ENCODE results near the gene ELMO1. TPM values are rescaled to one million over a fixed set of nuclear protein-coding genes. Genes with fewer than 3 reads are reported as not detected.
"Not testable (repeated sequence)": the region's sequence is repeated elsewhere in the genome, so short reads cannot be mapped to it uniquely, and the experiment has no call there.

The ELMO1 gene
- total and polyA plus RNA-seq, 8 donors: 3.0 to 20.6 (median 6.6) TPM

DNA sequence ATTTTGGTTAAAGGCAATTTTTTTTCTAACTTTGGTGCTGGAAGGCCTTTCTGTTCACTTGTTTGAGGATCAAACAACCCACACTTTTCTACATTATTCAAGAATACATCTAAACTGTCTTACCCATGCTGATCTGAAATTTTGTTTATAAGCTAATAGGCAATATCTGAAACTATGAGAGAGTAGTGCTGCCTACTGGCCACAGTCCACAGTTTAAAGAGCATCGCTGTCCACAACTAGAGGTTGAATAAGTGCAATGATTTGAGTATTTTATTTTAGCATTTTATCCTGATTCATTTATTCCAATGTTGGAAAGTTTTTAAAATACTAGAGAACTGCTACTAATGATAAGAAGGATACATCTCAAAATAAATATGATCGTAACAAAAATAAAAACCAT is 306.9 kb downstream of the ELMO1 start:
- DNase-seq (no peak), ATAC-seq (no peak), FAIRE-seq (no peak)
- 97 to 98% methylated on average over 2 of the region's 2 CpGs for WGBS, 2 donors
- Histone ChIP-seq H3K4me1 (no peaks in the 10 kb centered on the region), H3K27me3 (no peaks in the 10 kb centered on the region), H3K4me3 (no peak overlapping the region), H3K27ac (no peak overlapping the region), H3K9me3 (peaks cover 0 to 4% (median 0%) of the 10 kb centered on the region in 4 donors), H3K36me3 (no peaks in the 10 kb centered on the region)
- intact Hi-C loops (cut with DNase I): no loop called here
- TF ChIP-seq, protein P1, sequence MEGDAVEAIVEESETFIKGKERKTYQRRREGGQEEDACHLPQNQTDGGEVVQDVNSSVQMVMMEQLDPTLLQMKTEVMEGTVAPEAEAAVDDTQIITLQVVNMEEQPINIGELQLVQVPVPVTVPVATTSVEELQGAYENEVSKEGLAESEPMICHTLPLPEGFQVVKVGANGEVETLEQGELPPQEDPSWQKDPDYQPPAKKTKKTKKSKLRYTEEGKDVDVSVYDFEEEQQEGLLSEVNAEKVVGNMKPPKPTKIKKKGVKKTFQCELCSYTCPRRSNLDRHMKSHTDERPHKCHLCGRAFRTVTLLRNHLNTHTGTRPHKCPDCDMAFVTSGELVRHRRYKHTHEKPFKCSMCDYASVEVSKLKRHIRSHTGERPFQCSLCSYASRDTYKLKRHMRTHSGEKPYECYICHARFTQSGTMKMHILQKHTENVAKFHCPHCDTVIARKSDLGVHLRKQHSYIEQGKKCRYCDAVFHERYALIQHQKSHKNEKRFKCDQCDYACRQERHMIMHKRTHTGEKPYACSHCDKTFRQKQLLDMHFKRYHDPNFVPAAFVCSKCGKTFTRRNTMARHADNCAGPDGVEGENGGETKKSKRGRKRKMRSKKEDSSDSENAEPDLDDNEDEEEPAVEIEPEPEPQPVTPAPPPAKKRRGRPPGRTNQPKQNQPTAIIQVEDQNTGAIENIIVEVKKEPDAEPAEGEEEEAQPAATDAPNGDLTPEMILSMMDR (IDR thresholded peaks at IDR 0.05): no peak

DNA sequence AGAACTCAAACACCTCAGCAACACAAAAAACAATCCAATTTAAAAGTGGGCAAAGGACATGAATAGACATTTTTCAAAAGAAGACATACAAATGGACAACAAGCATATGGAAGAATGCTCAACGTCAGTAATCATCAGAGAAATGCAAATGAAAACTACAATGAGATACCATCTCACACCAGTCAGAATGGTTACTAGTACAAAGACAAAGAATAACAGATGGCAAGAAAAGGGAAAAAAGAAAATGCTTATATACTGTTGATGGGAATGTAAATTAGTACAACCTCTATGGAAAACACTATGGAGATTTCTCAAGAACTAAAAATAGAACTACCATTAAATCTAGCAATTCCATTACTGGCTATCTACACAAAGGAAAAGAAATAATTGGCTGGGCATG is 314.8 kb downstream of the ELMO1 start:
- H3K4me1 ChIP-seq; H3K36me3 ChIP-seq; intact Hi-C loops (cut with DNase I): not testable (repeated sequence)

DNA sequence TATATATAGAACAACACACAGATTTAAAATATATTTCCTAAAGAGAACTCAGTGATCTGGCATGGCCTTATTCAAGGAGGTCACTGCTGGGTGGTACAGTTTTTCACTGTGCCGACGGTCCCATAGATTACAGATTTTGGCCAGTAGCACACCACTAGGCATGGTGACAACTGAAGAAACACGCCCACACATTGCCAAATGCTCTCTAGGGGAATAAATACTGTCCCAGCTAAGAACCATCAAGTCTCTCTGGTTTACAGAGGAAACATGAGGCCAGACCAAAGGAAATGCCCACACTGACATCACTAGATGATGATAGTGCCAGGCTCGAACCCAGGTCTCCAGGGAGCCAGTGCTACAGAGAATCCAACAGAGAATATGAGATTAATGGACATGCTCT is 316.8 kb downstream of the ELMO1 start:
- no peak overlapping the region for H3K27ac ChIP-seq
- peaks cover 0 to 9% (median 0%) of the 10 kb centered on the region in 3 donors for H3K4me1 ChIP-seq
- 74 to 77% methylated on average over 4 of the region's 4 CpGs for WGBS, 2 donors
- intact Hi-C loops (cut with DNase I): no loop called here
- no peaks in the 10 kb centered on the region for H3K36me3 ChIP-seq
- no peak for FAIRE-seq
- DNase-seq: no peak
- no peaks in the 10 kb centered on the region for H3K9me3 ChIP-seq
- TF ChIP-seq, protein P1 (IDR thresholded peaks at IDR 0.05): no peak
- H3K4me3 ChIP-seq: no peak overlapping the region
- H3K27me3 ChIP-seq: no peaks in the 10 kb centered on the region
- no peak for ATAC-seq

More for the DNA sequence above, 314.8 kb downstream of the ELMO1 start:
- not testable (repeated sequence) for DNase-seq, H3K9me3 ChIP-seq, H3K27me3 ChIP-seq, H3K4me3 ChIP-seq, H3K27ac ChIP-seq, ATAC-seq, FAIRE-seq
- 95% methylated on average over 1 of the region's 1 CpG for WGBS, 2 donors

DNA sequence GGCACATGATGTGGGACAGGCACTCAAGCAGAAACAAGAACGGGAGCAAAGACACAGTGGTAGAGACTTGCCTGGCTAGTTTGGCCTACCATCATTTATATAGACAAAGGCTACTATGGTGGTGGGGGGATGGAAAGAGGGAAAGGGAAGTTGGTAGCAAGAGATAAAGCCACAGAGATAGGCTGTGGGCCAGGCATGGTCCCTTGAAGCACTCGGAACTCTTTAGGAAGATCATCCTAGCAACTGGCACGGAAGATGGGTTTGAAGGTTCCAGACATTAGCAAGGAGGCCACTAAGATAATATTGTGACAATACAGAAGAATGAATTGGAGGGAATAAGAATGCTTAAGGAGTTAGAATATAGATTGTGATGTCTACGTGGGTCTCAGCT is 319.6 kb downstream of the ELMO1 start:
- FAIRE-seq: no peak
- TF ChIP-seq, protein P1 (IDR thresholded peaks at IDR 0.05): no peak
- ATAC-seq: no peak
- DNase-seq: no peak
- Histone ChIP-seq H3K4me1 (peaks cover 0 to 9% (median 0%) of the 10 kb centered on the region in 3 donors), H3K27ac (no peak overlapping the region), H3K4me3 (no peak overlapping the region), H3K27me3 (no peaks in the 10 kb centered on the region), H3K36me3 (no peaks in the 10 kb centered on the region), H3K9me3 (no peaks in the 10 kb centered on the region)
- intact Hi-C loops (cut with DNase I): no loop called here
- 83 to 88% methylated on average over 4 of the region's 4 CpGs for WGBS, 2 donors

DNA sequence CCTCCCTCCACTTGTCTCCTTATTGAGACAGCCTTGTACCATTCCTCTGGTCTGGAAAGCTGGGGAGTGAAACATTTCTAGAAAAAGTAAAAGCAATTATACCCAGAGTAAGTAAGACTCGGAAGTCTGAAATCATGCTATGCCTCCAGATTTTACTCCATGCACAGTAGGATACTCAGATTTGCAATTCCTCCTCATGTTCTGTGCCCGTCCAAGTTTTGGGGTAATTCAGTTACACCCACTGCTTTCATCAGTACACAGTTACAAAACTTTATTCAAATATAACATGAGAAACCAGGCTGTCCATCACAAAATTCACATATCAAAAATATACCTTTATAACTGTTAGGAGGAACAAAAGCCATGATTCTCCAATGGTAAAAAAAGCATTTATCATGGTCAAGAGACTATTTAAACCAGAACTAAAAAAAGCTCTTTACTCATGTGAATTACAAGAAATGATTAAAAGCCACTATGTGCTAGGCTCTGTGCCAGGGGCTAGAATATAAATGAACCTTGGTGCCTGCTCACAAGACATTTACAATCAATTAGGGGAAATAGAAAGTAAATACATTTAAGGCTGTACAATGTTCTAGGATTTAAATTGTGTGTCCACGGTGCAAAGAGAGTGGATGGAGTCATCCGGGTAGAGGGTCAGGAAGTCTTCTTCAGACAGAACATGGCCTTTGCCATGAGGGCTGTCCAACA is 320.2 kb downstream of the ELMO1 start:
- no peak overlapping the region for H3K4me3 ChIP-seq
- H3K4me1 ChIP-seq: peaks cover 0 to 9% (median 0%) of the 10 kb centered on the region in 3 donors
- no peaks in the 10 kb centered on the region for H3K9me3 ChIP-seq
- ATAC-seq (peak in 3 of 4 donors; percentile 65 to 85 (median 75)), FAIRE-seq (peak; percentile 23), DNase-seq (peak in 1 of 6 donors; percentile 27)
- no peaks in the 10 kb centered on the region for H3K36me3 ChIP-seq
- TF ChIP-seq, protein P1 (IDR thresholded peaks at IDR 0.05): no peak
- H3K27ac ChIP-seq: no peak overlapping the region
- 76 to 77% methylated on average over 4 of the region's 4 CpGs for WGBS, 2 donors
- intact Hi-C loops (cut with DNase I): no loop called here
- no peaks in the 10 kb centered on the region for H3K27me3 ChIP-seq

Data from pancreas (tissue), 10 donors.